HPDE6-E6E7 (cell line): ENCODE measurements around the gene CCZ1B.
"Not testable (repeated sequence)": the region's sequence is repeated elsewhere in the genome, so short reads cannot be mapped to it uniquely, and the experiment has no call there.

ENCODE experiments used
- DNase-seq: peaks from one replicate; pipeline ENCODE4 v3.0.0; 2011; ENCODE audit warnings: missing footprints; ENCODE audit errors: extremely low spot score

The CCZ1B gene

DNA sequence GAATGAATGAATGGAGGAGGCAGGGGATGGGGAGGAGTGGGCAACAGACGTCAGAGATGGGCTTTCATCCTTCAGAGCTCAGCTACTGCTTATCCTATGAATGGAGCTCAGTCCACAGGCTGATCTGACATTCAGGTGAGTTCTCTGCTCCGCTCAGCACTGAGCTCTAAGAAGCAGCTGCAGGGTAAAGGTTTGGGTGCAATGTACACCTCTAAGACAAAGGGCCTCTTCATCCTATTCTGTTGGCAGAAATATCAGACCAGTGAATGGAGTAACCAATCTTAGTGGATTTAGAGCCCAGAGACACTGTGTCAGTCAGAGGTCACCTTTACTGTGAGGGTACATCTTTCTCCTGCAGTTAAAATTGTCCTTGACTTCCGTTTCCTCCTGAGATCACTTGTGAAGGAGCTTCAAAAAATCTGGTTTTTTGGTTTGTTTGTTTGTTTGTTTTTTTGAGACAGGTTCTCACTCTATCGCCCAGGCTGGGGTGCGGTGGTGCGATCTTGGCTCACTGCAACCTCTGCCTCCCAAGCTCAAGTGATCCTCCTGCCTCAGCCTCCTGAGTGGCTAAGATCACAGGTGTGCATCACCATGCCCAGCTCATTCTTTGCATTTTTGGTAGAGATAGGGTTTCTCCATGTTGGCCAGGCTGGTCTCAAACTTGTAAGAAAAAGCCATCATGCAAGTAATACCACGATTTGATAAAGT, 5.1 kb upstream of the CCZ1B start:
- no peak for DNase-seq

DNA sequence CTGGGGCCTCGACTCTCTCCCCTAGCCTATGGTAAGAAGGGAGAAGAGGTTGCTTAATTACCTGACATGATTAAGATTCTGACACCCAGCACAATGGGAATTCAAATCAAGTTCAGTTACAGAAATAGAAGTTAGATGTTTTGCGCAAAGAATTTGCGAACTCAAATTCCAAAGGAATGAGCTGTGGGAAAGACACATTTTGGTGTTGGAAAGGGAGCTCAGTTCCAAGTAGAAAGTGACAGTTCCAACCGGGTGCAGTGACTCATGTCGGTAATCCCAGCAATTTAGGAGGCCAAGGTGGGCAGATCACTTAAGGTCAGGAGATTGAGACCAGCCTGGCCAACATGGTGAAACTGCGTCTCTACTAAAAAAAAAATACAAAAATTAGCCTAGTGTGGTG, 4.0 kb upstream of the CCZ1B start:
- DNase-seq: not testable (repeated sequence)

DNA sequence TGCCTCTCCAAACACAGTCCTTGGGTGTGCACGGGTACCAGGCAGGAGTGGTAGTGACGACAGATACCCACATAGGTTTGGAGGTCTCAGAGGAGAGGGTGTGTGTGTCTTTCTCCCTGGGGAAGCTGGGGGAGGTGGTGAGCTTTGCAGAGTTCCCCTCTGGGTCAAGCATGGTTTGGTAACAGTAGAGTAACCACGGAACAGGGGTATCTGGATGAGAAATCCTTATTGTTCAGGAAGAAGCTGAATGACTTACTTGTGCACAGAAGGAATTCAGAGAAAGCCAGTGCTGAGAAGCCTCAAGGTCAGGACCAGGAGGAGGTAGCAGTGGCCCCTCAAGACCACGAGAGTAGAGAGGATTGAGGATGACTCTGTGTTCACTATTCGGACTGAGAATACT, 3.5 kb upstream of the CCZ1B start:
- not testable (repeated sequence) for DNase-seq

DNA sequence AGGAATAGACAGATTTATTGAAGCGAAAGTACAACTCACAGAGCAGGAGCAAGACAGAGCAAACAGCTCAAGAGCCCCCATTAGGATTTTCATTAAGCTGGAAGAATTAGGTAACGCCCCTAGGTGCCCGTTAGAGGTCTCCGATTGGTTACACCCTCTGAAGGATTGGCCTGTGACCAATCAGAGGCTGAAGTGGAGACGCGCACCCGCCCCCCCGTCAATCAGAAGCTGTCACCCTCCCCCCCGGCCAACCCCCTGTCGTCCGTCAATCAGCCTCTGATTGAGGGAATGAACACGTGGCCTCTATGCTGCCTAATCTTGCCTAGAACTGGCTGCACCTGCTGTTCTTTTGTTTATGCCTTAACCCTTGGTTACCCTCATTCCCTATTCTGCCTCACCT, 1.1 kb upstream of the CCZ1B start:
- DNase-seq: not testable (repeated sequence)

DNA sequence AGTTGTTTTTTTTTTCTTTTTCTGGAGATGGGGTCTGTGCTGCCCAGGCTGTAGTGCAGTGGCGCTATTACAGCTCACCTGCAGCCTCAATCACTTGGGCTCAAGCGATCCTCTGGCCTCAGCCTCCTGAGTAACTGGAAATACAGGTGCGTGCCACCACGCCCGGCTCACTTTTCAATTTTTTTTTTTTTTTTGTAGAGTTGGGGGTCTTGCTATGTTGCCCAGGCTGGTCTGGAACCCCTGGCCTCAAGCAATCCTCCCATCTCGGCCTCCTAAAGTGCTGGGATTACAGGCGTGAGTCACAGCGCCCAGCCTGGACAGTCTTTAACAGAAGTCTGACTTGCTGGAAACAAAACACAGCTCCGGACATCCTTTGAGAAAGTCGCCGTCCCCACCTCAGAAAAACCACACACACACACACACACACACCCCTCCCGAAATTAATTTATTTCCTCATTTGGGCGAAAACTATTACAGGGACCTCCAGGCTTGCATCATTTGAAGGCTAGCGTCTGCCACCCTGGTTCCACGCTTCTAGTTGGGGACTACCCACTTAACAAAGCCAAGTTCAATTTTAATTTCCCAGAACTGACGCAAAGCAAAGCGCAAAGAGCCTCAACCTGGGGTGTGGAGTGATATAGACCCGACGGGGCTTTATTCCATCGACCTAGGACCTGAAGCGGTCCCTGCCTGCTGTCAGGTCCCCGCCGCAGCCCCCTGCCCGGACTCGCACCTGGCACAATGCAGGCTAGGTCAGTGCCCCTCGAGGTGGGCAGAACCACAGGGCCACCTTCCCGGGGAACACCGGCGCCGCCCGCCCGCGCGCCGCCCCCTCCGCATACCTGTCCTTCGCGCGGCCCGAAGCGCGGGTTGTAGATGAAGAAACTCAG, 594 bp downstream of the CCZ1B start:
- not testable (repeated sequence) for DNase-seq

DNA sequence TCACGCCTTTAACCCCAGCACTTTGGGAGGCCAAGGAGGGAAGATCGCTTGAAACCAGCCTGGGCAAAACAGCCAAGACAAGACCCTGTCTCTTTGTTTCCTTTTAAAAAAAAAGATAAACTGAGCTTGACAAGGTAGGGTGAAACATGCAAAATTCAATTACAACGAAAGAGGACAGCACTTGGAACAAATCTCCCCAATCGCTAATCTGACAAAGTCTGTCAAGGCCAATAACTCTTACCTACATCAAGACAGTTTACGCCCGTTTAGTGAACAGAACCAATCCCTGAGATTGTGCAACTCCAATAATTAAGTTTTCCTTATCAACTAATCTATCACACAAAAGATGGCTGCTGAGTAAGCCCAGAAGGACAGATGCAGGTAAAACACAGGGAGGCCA, 4.5 kb downstream of the CCZ1B start:
- DNase-seq: not testable (repeated sequence)

DNA sequence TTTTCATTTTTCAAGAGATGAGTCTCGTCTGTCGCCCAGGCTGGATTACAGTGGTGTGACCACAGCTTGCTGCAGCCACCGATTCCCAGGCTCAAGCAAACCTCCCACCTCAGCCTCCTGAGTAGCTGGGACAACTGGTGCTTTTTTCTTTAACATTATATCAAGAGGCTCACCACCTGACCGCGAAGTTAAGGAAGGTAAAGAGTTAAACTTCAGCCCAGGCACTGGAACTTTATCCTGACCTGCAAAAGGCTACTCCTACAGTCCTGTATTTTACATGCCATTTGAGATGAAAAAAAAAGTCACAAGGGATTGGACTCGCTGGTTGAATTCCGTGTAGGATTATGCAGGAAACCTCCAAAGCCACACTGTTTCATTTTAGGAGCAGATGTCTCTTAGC, 10.6 kb downstream of the CCZ1B start:
- not testable (repeated sequence) for DNase-seq

DNA sequence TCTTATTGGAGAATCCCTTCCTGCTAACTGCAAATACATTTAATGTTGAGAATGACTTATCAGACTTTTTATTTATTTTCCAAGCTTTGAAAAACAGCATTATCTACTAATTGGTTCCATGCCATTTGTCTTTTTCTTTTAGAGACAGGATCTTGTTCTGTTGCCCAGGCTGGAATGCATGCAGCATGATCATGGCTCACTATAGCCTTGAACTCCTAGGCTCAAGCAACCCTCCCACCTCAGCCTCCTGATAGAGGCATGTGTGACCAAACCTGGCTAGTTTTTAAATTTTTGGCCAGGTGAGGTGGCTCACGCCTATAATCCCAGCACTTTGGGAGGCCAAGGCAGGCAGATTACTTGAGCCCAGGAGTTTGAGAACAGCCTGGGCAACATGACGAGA, 13.1 kb downstream of the CCZ1B start:
- not testable (repeated sequence) for DNase-seq

DNA sequence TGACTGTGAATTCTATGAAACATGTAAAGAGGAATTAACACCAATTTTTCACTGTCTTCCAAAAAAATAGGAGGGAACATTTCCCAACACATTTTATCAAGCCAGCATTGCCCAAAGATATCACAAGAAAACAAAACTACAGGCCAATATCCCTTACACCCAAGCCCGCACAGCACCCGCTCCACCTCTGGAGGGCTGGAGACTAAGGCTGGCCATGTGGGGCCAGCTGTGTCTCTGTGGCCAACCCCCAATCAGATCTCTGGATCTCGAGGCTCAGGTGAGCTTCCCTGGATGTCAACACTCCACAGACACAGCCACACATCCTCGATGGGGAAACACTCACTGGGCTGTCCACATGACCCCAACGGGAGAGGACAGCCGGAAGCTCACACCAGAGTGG, 18.1 kb downstream of the CCZ1B start:
- DNase-seq: not testable (repeated sequence)

DNA sequence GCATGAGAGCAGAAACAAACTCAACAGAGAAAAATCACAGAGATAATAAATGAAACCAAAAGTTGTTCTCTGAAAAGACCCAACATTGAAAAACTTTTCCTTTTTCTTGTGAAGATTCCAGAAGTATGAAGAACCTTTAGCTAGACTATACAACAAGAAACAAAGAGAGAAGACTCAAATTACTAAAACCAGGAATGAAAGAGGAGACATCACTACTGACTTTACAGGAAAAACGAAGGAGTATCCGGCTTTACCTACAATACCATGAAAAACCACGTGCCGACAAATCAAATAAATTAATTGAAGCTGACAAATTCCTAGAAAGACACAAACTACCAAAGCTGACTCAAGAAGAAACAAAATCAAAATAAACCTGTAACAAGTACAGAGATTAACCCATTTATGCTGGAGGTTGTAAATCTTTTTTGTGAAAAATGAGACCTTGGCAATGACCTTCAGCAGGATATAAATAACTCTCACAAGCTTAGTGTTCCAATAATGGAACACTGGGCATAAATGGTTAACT, 18.6 kb downstream of the CCZ1B start:
- not testable (repeated sequence) for DNase-seq

DNA sequence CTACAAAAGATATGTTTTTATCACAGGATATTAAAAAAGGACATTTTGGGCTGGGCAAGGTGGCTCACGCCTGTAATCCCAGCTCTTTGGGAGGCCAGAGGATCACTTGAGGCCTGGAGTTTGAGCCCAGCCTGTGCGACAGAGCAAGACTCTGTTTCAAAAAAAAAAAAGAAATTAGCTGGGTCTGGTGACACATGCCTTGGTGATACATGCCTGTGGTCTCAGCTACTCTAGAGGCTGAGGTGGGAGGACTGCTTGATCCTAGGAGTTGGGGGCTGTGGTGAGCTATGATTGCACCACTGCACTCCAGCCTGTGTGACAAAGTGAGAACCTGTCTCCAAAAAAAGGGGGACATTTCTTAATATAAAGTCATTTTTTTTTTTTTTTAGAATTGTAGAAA, 25.7 kb downstream of the CCZ1B start:
- DNase-seq: not testable (repeated sequence)

DNA sequence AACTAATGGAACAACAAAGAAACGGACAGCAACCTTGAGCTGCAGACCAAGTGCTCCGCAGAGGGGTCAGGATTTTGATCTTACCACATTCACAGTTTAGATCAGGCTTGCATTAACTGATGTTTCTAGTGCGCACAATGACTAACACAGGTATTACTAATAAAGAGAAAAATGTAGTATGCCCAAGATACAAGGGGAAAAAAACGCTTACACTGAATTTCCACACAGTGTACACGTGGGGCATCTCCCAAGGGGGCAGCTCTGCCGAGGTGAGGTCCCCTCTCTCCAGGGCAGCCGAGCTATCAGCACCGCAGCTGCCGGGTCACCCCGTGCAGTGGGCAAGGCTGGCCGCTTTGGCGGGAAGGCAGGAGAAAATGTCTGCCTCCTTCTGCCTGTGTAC, 26.2 kb downstream of the CCZ1B start:
- DNase-seq: not testable (repeated sequence)

DNA sequence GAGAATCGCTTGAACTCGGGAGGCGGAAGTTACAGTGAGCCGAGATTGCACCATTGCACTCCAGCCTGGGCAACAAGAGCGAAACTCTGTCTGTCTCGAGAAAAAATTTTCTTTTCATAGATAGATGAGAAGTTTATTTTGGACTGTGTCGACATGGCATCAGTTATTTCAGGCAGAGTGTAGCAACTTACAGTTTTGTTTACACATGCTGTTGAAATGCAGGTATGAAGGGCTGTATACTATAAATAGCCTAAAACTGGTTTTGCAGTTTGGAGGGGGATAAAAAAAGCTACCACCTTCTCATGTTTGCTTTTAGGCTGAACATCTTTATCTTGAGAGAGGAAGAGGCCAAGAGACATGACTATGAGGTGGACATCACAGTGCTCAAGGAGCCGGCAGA, 28.0 kb downstream of the CCZ1B start:
- DNase-seq: not testable (repeated sequence)

DNA sequence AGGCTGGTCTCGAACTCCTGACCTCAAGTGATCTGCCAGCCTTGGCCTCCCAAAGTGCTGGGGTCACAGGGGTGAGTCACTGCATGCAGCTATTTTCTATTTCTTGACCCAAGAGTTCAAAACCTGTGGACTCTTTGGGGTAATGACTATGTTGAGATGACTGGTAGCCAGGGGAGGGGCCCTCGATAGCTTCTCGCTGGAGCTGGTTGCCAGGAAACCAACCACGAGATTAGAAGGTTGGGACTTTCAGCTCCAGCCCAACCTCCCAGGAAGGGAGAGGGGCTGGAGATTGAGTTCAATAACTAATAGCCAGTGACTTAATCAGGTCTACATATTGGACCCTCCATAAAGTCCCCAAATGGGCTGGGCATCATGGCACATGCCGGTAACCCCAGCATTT, 28.9 kb downstream of the CCZ1B start:
- not testable (repeated sequence) for DNase-seq

DNA sequence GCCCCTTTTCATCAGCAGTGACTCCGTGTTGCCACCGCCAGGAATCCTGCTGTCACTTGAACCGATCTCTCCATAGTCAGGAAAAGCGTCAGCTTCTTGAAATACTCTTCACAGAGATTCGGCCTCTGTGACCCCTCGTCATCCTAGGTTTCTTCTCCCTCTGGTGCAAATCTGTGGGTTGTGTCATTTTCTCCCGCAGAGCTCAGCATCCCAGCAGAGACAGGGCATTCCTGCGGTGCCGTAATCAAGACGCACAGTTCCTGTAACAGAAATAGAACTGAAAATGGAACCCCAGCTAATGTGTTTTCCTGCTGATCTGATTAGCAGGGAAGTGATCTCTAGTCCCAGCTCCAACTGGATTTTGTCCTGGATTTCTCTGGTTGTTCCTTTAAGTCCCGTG, 31.8 kb downstream of the CCZ1B start:
- DNase-seq: not testable (repeated sequence)

DNA sequence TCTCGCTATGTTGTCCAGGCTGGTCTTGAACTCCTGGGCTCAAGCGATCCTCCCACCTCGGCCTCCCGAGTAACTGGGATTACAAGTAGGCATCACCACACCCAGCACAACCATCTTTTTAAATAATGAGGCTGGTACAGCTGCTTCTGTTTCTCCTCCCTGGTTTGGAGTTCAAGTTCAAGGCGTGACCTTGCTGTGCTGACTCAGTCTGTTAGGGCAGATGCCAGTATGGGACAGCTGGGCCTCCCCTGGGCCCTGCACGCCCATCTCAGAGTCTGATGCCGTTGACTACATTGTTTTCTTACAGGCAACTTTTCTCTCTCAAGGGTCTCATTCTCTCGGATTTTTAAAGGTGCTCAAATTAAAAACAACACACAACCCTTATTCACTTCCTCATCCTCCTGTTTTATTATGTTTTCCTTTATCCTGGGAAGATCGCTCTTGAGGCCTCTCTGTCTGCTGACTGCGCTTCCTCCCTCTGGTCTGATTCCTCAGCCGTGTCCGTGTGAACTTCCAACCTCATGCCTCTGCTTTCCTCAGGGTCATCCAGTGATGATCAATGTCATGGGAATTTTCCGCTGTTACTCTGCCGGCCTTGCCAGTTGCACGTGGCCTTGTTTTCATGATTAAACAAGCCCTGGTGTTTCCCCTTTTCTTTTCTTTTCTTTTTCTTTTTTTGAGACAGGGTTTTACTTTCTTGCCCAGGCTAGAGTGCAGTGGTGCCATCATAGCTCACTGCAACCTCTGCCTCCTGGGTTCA, 33.8 kb downstream of the CCZ1B start:
- DNase-seq: not testable (repeated sequence)

DNA sequence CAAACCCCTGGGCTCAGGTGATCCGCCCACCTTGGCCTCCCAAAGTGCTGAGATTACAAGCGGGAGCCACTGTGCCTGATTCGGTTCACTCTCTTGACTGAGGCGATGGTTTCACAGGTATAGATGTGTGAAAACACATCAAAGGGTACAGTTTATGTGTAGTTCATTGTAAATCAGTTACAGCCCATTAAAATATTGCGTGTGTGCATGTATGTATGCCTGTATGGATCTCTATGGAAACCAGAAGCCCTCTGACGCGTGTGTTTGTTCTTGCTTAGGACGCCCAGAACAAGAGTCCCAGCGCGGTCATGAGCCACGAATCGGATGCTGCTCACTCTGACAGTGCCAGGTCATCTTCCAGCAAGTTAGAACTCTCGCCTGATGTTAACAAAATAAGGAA, 36.7 kb downstream of the CCZ1B start:
- DNase-seq: not testable (repeated sequence)

DNA sequence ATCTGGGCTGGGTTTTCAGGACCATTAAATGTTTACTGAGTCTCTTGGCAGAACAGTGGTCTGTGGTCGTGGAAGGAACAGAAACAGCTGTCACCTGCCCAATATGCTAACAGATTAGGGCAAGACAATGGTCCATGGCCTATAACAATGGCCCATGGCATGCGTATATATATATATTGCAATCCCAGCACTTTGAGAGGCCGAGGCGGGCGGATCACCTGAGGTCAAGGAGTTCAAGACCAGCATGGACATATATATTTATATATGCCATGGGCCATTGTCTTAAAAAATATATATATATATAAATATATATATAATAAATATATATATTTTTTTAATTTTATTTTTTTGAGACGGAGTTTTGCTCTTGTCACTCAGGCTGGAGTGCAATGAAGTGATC, 44.5 kb downstream of the CCZ1B start:
- DNase-seq: not testable (repeated sequence)

DNA sequence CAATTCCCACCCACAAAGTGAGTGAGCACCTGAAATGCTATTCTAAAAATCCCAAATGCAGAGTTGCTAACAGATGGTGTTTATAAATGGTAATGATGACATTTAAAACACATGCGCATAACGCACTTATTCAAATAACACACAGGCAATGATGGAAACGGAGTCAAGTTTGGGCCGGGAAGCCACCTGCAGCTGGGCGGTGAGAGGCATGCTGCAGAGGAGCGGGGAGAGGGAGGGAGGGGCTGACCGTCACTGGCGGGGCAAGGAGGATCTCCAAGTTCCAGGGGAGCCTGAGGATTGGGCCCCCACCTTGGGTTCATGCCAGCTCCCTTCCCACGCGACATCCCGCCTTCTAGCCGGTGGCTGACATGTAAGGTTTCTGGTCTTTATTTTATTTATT, 64.9 kb downstream of the CCZ1B start:
- DNase-seq: not testable (repeated sequence)

DNA sequence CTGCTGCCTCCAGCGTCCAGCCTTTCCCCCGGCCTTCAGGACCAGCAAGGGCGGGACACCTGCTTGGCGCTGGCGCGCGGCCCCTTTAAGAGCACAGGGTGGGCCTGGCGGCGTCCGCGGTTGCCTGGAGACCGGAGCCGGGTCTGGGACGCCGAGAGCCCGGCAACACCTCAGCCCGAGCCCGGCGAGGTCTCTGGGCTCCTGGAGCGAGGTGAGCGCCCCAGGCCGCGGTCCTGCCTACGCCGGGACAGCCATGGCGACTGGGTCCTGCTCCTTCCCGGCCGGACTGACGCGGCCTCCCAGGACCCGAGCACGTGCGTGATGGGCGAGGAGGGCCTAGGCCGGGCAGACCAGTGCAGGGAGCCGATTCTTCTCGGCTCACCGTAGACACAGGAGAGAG, 72.1 kb downstream of the CCZ1B start, which contains the start of gene RSPH10B2:
RSPH10B2 (plus strand) TSS at position 140 of the 400 bp plus-strand sequence. CDS start 3,575 bp downstream, outside the sequence.
- DNase-seq: not testable (repeated sequence)

DNA sequence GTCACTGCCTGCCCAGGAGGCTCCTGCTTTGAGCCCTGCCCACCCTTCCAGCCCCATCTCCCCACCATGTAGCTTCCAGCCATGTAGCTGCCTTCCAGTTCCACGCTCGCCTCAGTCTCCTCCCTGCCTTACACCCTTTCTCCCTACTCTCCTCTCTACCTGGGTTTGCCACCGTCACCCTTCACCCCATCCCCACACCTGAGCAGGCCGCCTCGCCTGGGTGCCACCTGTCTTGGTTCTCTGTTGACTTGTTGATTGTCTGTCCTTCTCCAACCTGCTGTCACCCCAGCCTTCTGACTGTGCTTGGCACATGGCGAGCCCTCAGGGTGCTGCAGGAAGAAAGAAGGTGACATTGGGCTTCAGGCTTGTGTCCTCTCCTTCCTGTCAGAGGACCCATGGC, 75.9 kb downstream of the CCZ1B start:
- not testable (repeated sequence) for DNase-seq

DNA sequence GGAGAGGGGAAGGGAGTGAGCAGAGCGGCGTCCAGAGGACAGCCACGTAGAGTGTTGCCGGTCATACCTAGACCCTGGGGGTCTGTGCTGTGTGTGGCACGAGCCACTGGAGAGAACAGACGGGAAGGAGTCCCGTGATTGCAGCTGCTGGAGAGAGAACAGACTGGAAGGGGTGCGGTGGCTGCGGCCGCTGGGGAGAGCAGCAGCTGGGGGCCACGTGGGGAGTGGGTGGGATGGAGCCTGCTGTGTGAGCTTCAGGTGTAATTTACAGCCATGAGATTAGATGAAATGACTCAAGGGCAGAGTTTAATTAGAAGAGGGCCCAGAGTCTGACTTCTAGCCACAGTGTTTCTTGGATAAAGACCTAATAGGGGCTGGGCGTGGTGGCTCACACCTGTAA, 76.7 kb downstream of the CCZ1B start:
- DNase-seq: not testable (repeated sequence)
